ENCODE results near the gene BTK. TPM values are rescaled to one million over a fixed set of nuclear protein-coding genes. Genes with fewer than 3 reads are reported as not detected.
"Not testable (repeated sequence)": the region's sequence is repeated elsewhere in the genome, so short reads cannot be mapped to it uniquely, and the experiment has no call there.

BTK gene
- total RNA-seq, 2 donors from 2014 or later: 1.3 to 2.4 TPM

- no peaks in the 10 kb centered on the region for H3K4me1 ChIP-seq (replicated peaks)
- peak overlapping the region; percentile 48 to 52 for H3K4me3 ChIP-seq
- H3K36me3 ChIP-seq: no peaks in the 10 kb centered on the region
- no peaks in the 10 kb centered on the region for H3K27me3 ChIP-seq (replicated peaks; ENCODE audit: insufficient read depth)
- intact Hi-C loops (cut with DNase I): no loop called here
- TF ChIP-seq POLR2A (IDR thresholded peaks at IDR 0.05) (no peak), POLR2AphosphoS5 (IDR thresholded peaks at IDR 0.05) (no peak)
- TF ChIP-seq, protein P1, sequence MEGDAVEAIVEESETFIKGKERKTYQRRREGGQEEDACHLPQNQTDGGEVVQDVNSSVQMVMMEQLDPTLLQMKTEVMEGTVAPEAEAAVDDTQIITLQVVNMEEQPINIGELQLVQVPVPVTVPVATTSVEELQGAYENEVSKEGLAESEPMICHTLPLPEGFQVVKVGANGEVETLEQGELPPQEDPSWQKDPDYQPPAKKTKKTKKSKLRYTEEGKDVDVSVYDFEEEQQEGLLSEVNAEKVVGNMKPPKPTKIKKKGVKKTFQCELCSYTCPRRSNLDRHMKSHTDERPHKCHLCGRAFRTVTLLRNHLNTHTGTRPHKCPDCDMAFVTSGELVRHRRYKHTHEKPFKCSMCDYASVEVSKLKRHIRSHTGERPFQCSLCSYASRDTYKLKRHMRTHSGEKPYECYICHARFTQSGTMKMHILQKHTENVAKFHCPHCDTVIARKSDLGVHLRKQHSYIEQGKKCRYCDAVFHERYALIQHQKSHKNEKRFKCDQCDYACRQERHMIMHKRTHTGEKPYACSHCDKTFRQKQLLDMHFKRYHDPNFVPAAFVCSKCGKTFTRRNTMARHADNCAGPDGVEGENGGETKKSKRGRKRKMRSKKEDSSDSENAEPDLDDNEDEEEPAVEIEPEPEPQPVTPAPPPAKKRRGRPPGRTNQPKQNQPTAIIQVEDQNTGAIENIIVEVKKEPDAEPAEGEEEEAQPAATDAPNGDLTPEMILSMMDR (IDR thresholded peaks at IDR 0.05): no peak
- H3K27ac ChIP-seq: peak overlapping the region; percentile 91 to 92
- WGBS: 0% methylated on average over 4 of the region's 14 CpGs
- peak; percentile 4 for DNase-seq (ENCODE audit: low spot score)
- no peaks in the 10 kb centered on the region for H3K9me3 ChIP-seq
These were observed 38.0 kb downstream of the BTK start for GRCh38 chrX:101347859-101348451.

GRCh38 chrX:101337776-101338271 lies 48.2 kb downstream of the BTK start:
- Histone ChIP-seq H3K36me3 (no peaks in the 10 kb centered on the region), H3K27ac (no peak overlapping the region), H3K27me3 (replicated peaks; ENCODE audit: insufficient read depth) (no peaks in the 10 kb centered on the region), H3K4me1 (replicated peaks) (no peaks in the 10 kb centered on the region), H3K4me3 (no peak overlapping the region), H3K9me3 (no peaks in the 10 kb centered on the region)
- WGBS: 94% methylated on average over 4 of the region's 4 CpGs
- DNase-seq (ENCODE audit: low spot score): no peak
- intact Hi-C loops (cut with DNase I): no loop called here
- TF ChIP-seq POLR2A (IDR thresholded peaks at IDR 0.05) (no peak), POLR2AphosphoS5 (IDR thresholded peaks at IDR 0.05) (no peak)
- TF ChIP-seq, protein P1 (IDR thresholded peaks at IDR 0.05): no peak

GRCh38 chrX:101334310-101334709 lies 51.7 kb downstream of the BTK start:
- H3K4me3 ChIP-seq; H3K4me1 ChIP-seq (replicated peaks); H3K9me3 ChIP-seq; H3K36me3 ChIP-seq; DNase-seq (ENCODE audit: low spot score); H3K27ac ChIP-seq; intact Hi-C loops (cut with DNase I); H3K27me3 ChIP-seq (replicated peaks; ENCODE audit: insufficient read depth): not testable (repeated sequence)
- WGBS: 79% methylated on average over 7 of the region's 7 CpGs

- H3K27ac ChIP-seq; DNase-seq (ENCODE audit: low spot score); H3K27me3 ChIP-seq (replicated peaks; ENCODE audit: insufficient read depth); H3K4me1 ChIP-seq (replicated peaks); intact Hi-C loops (cut with DNase I); H3K36me3 ChIP-seq; H3K9me3 ChIP-seq; H3K4me3 ChIP-seq: not testable (repeated sequence)
- 88% methylated on average over 3 of the region's 3 CpGs for WGBS
These were observed 59.4 kb downstream of the BTK start for GRCh38 chrX:101326600-101326999.

DNA sequence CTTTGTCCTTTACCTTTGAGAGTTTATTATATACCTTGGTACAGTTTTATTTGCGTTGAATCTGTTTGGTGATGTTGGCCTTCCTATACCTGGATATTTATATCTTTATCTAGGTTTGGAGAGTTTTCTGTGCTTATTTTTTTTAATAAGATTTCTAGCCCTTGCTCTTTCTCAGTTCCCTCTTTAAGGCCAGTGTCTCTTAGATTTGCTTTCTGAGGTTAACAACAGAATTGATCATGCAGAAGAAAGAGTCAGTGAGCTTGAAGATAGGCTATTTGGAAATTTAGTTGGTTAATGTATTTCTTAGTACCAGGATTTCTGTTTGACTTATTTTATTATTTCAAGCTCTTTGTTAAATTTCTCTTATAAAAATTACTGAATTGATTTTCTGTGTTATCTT lies 82.2 kb downstream of the BTK start:
- intact Hi-C loops (cut with DNase I): no loop called here
- no peaks in the 10 kb centered on the region for H3K4me1 ChIP-seq (replicated peaks)
- H3K27me3 ChIP-seq (replicated peaks; ENCODE audit: insufficient read depth): no peaks in the 10 kb centered on the region
- 100% methylated on average over 1 of the region's 1 CpG for WGBS
- no peak overlapping the region for H3K27ac ChIP-seq
- DNase-seq (ENCODE audit: low spot score): no peak
- H3K9me3 ChIP-seq: no peaks in the 10 kb centered on the region
- no peaks in the 10 kb centered on the region for H3K36me3 ChIP-seq
- no peak for TF ChIP-seq POLR2A (IDR thresholded peaks at IDR 0.05)
- TF ChIP-seq, protein P1 (IDR thresholded peaks at IDR 0.05): no peak
- no peak for TF ChIP-seq POLR2AphosphoS5 (IDR thresholded peaks at IDR 0.05)
- no peak overlapping the region for H3K4me3 ChIP-seq

Small RNA genes lying within 50 kb of the gene (small RNA-seq; reads per million reads assigned to genes)
- 0 reads per million in 2 donors for gene RNU6-934P

Other genes starting within 250 kb of the BTK start
- 1 to 10 TPM in 1 of 2 donors, under 1 TPM in 1; 0.68 to 1.9 TPM for gene DRP2, start 166.4 kb downstream of the BTK start, total RNA-seq
- gene TAF7L, start 94.9 kb downstream of the BTK start, total RNA-seq: 10 to 100 TPM in 1 of 2 donors, not detected in 1; 54.6 TPM
- gene TIMM8A, start 37.4 kb downstream of the BTK start, total RNA-seq: 1 to 10 TPM; 4.0 to 4.9 TPM
- gene RPL36A, start 4.8 kb upstream of the BTK start, total RNA-seq: 1,000 to 10,000 TPM in 1 of 2 donors, 100 to 1,000 TPM in 1; 863 to 2,403 TPM
- gene GLA, start 21.7 kb upstream of the BTK start, total RNA-seq: 10 to 100 TPM; 12.6 to 16.4 TPM
- gene HNRNPH2, start 22.0 kb upstream of the BTK start, total RNA-seq: 10 to 100 TPM; 43.7 to 56.3 TPM
- 10 to 100 TPM; 13.8 to 16.6 TPM for gene ARMCX4, start 99.3 kb upstream of the BTK start, total RNA-seq
- 10 to 100 TPM; 23.5 to 41.3 TPM for gene ARMCX1, start 164.4 kb upstream of the BTK start, total RNA-seq
- 10 to 100 TPM; 27.3 to 33.1 TPM for gene ARMCX6, start 231.8 kb upstream of the BTK start, total RNA-seq
- gene ARMCX3, start 237.0 kb upstream of the BTK start, total RNA-seq: 10 to 100 TPM; 59.6 to 69.4 TPM

Data from prostate gland (tissue), 2 donors.